HG03354 (cell line): ENCODE data around the gene TPI1.
A peak's percentile ranks its signal among the peaks of the same experiment; 100 is the strongest.

Experiments used
- ATAC-seq: cut with Tn5 transposase; IDR thresholded peaks from one replicate; pipeline ENCODE4 v1.9.1; 2021; ENCODE audit warnings: mild to moderate bottlenecking; ENCODE audit not compliant: unreplicated experiment, poor library complexity, severe bottlenecking

Gene TPI1

GRCh38 chr12:6867413-6868210, at the start of gene TPI1:
TSS of gene TPI1 (plus strand) at chr12:6867531. CDS start at chr12:6867567, 36 bp downstream.
- ATAC-seq: peak; percentile 66

- no peak for ATAC-seq
Observed at GRCh38 chr12:6817662-6818157, 49.6 kb upstream of the TPI1 start.

- no peak for ATAC-seq
Observed at GRCh38 chr12:6818222-6818621, 49.1 kb upstream of the TPI1 start.

GRCh38 chr12:6818645-6819044, 48.7 kb upstream of the TPI1 start:
- no peak for ATAC-seq

- ATAC-seq: no peak
Observed at GRCh38 chr12:6819106-6820030, 48.0 kb upstream of the TPI1 start.

- no peak for ATAC-seq
Observed at GRCh38 chr12:6820166-6820565, 47.2 kb upstream of the TPI1 start.

GRCh38 chr12:6821591-6822425, 45.5 kb upstream of the TPI1 start, which contains the start of gene GPR162:
TSS of gene GPR162 (plus strand) at chr12:6821821. CDS start at chr12:6823899, 2,078 bp downstream.
- no peak for ATAC-seq

- ATAC-seq: no peak
Observed at GRCh38 chr12:6822426-6823135, 44.8 kb upstream of the TPI1 start.

- no peak for ATAC-seq
Observed at GRCh38 chr12:6823182-6824084, 43.9 kb upstream of the TPI1 start.

- no peak for ATAC-seq
Observed at GRCh38 chr12:6824085-6824775, 43.1 kb upstream of the TPI1 start.

GRCh38 chr12:6824901-6825381, 42.4 kb upstream of the TPI1 start:
- ATAC-seq: no peak

GRCh38 chr12:6825398-6826124, 41.8 kb upstream of the TPI1 start:
- peak; percentile 45 for ATAC-seq

GRCh38 chr12:6826125-6826733, 41.1 kb upstream of the TPI1 start:
- ATAC-seq: no peak

GRCh38 chr12:6826734-6827436, 40.4 kb upstream of the TPI1 start:
- ATAC-seq: no peak

GRCh38 chr12:6827437-6827911, 39.9 kb upstream of the TPI1 start:
- ATAC-seq: no peak
